Activated naive CD8-positive, alpha-beta T cell treated with anti-CD3 and anti-CD28 coated beads, Interleukin-2, amount 10 ng/mL, durations not matched to agents 7 days and 5 days (primary cell): ENCODE data around the gene SMCHD1. TPM values are rescaled to one million over a fixed set of nuclear protein-coding genes. Genes with fewer than 3 reads are reported as not detected.
"Not testable (repeated sequence)": the region's sequence is repeated elsewhere in the genome, so short reads cannot be mapped to it uniquely, and the experiment has no call there.

ENCODE experiments used
- ATAC-seq: fragments of 150-1000 bp; cut with Tn5 transposase; one replicate; pipeline ENCODE4 v1.10.0; 2021; ENCODE audit warnings: low read depth, moderate library complexity
- POLR2A ChIA-PET: fragments of 350-600 bp; sonication (Branson Sonifier 250); formaldehyde crosslinking; loops from one replicate; lab custom pipeline; 2021; ENCODE audit warnings: antibody characterized with exemption; lab: Charles Lee
- DNase-seq: peaks from one replicate; pipeline ENCODE4 v3.0.0; 2021
- H3K27ac Mint-ChIP-seq: one replicate; pipeline ENCODE4 v1.8.0; 2022; ENCODE audit warnings: mild to moderate bottlenecking, mixed read lengths
- H3K27me3 Mint-ChIP-seq: one replicate; pipeline ENCODE4 v1.8.0; 2022; ENCODE audit warnings: mild to moderate bottlenecking, moderate library complexity, mixed read lengths
- H3K36me3 Mint-ChIP-seq: one replicate; pipeline ENCODE4 v1.8.0; 2021; ENCODE audit warnings: mild to moderate bottlenecking, mixed read lengths
- H3K4me1 Mint-ChIP-seq: one replicate; pipeline ENCODE4 v1.8.0; 2021; ENCODE audit warnings: mixed read lengths
- H3K4me3 Mint-ChIP-seq: one replicate; pipeline ENCODE4 v1.8.0; 2022; ENCODE audit warnings: mild to moderate bottlenecking, moderate library complexity, mixed read lengths
- H3K9me3 Mint-ChIP-seq: one replicate; pipeline ENCODE4 v1.8.0; 2021; ENCODE audit warnings: mixed read lengths
- total RNA-seq, 2 experiments: library from RNA; stranded (reverse); gene quantifications; one replicate each; pipeline ENCODE4 v1.2.3, GENCODE V29; 2021

The SMCHD1 gene
- total RNA-seq, 2 experiments from 2014 or later, result 171 to 177 TPM

DNA sequence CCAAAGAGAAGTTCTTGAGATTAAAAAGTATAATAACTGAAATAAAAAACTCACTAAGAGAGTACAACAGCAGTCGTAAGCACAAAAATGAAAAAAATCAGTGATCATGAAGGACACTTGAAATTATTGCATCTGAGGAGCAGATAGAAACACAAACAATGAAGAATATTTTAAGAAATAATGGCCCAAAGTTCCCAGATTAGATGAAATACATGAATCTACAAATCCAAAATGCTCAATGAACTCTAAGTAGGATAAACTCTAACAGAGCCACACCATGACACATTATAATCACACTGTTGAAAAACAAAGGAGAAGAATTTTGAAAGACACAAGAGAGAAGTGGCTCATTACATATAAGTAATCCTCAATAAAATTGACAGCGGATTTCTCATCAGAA is 159.4 kb downstream of the SMCHD1 start:
- no peak for ATAC-seq
- Mint-ChIP-seq H3K36me3 (peaks cover 6% of the 10 kb centered on the region), H3K27ac (no peak overlapping the region), H3K27me3 (peaks cover 10% of the 10 kb centered on the region), H3K9me3 (peaks cover 20% of the 10 kb centered on the region), H3K4me3 (no peak overlapping the region), H3K4me1 (peaks cover 2% of the 10 kb centered on the region)
- POLR2A ChIA-PET, result no interaction called here
- DNase-seq, result no peak

DNA sequence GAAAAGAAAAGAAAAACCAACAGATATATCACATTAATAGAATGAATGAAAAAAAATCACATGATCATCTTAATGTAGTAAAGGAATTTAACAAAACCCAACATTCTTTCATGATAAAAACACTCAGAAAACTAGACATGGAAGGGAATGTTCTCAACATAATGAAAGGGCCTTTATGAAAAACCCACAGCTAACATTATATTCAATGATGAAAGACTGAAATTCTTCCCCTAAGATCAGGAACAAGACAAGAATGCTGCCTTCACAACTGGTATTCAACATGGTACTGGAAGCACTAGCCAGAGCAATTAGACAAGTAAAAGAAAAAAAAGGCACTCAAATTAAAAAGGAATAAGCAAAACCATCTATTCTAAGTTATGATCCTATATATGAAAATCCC is 162.8 kb downstream of the SMCHD1 start:
- Mint-ChIP-seq H3K27ac (no peak overlapping the region), H3K36me3 (peaks cover 5% of the 10 kb centered on the region), H3K4me1 (peaks cover 2% of the 10 kb centered on the region), H3K4me3 (no peak overlapping the region), H3K9me3 (peaks cover 18% of the 10 kb centered on the region), H3K27me3 (peaks cover 12% of the 10 kb centered on the region)
- no peak for ATAC-seq
- POLR2A ChIA-PET, result no interaction called here
- no peak for DNase-seq

DNA sequence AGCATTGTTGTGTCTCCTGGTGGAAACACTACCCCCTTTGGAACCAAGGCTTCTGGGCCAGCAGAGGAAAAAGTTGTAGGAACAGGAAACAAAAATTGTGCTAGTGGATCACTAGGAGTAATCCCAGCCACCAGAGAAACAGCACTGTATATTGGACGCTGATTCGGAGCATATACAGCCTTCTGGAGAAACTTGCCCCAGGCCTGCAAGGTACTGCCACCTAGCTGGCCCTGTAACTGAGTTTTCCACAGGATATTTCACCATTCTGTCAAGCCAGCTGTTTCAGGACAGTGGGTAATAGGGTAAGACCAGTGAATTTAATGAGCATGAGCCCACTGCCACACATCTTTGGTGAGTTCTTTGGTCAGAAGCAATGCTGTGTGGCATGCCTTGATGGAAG is 166.2 kb downstream of the SMCHD1 start:
- no peak overlapping the region for H3K27ac Mint-ChIP-seq
- no peak overlapping the region for H3K4me3 Mint-ChIP-seq
- POLR2A ChIA-PET, result no interaction called here
- H3K36me3 Mint-ChIP-seq, result no peaks in the 10 kb centered on the region
- H3K9me3 Mint-ChIP-seq, result peaks cover 7% of the 10 kb centered on the region
- peaks cover 12% of the 10 kb centered on the region for H3K27me3 Mint-ChIP-seq
- DNase-seq (no peak), ATAC-seq (no peak)
- H3K4me1 Mint-ChIP-seq, result no peaks in the 10 kb centered on the region

DNA sequence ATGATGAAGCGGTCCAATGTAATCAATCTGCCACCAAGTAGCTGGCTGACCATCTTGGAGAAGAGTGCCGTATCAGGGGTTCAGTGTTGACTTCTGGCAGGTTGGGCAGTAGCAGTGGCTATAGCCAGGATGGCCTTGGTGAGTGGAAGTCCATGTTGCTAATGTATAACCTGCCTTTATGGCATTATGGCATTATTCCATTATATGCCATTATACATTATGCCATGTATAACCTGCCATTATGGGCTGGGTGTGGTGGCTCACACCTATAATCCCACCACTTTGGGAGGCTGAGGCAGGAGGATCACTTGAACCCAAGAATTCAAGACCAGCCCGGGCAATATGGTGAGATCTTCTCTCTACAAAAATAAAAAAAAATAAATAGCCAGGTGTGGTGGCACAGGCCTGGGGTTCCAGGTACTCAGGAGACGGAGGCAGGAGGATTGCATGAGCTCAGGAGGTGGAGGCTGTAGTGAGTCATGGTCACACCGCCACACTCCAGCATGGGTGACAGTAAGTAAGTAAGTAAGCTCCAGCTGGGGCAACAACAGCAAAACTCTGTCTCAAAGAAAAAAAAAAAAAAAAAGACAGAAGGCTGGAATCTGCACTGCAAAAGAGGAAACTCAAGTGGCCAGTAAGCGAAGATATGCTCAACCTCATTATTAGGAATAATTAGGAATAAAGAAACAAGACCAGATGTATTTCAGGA is 166.8 kb downstream of the SMCHD1 start:
- Mint-ChIP-seq H3K4me1 (no peaks in the 10 kb centered on the region), H3K4me3 (no peak overlapping the region), H3K36me3 (no peaks in the 10 kb centered on the region), H3K27me3 (peaks cover 12% of the 10 kb centered on the region), H3K9me3 (peaks cover 6% of the 10 kb centered on the region), H3K27ac (no peak overlapping the region)
- DNase-seq, result no peak
- no peak for ATAC-seq
- POLR2A ChIA-PET, result no interaction called here

DNA sequence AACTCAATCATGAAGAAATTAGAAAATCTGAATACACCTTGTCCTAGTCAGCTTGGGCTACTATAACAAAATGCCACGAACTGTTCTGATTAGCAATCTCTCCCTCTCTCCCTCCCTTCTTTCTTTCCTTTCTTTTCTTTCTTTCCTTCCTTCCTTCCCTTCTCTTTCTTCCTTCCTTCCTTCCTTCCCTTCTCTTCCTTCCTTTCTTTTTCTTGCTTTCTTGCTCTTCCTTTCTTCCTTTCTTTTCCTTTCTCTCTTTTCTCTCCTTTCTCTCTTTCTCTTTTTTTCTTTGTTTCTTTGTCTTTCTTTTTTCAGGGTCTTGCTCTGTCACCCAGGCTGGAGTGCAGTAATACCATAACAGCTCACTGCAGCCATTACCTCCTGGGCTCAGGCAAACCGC is 167.7 kb downstream of the SMCHD1 start:
- Mint-ChIP-seq H3K27ac (no peak overlapping the region), H3K36me3 (no peaks in the 10 kb centered on the region), H3K9me3 (peaks cover 6% of the 10 kb centered on the region), H3K27me3 (peaks cover 6% of the 10 kb centered on the region), H3K4me3 (no peak overlapping the region), H3K4me1 (no peaks in the 10 kb centered on the region)
- no peak for ATAC-seq
- POLR2A ChIA-PET, result no interaction called here
- DNase-seq, result no peak

DNA sequence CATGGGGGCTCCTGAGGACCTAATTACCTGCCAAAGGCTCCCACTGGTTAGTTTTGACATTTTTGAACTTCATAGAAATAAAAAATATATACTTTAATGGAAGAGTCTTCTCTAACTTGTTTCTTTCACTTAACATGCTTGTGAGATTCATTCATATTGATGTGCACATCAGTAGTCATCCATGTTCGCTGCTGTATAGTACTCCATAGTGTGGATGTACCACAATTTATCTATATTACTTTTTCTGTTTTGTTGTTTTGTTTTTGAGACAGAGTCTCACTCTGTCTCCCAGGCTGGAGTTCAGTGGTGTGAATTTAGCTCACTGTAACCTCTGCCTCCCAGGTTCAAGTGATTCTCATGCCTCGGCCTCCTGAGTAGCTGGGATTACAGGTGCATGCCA is 168.4 kb downstream of the SMCHD1 start:
- H3K4me3 Mint-ChIP-seq, result no peak overlapping the region
- no peak overlapping the region for H3K27ac Mint-ChIP-seq
- H3K27me3 Mint-ChIP-seq, result peaks cover 6% of the 10 kb centered on the region
- H3K4me1 Mint-ChIP-seq, result no peaks in the 10 kb centered on the region
- ATAC-seq (no peak), DNase-seq (no peak)
- H3K9me3 Mint-ChIP-seq, result peaks cover 2% of the 10 kb centered on the region
- POLR2A ChIA-PET, result no interaction called here
- no peaks in the 10 kb centered on the region for H3K36me3 Mint-ChIP-seq

DNA sequence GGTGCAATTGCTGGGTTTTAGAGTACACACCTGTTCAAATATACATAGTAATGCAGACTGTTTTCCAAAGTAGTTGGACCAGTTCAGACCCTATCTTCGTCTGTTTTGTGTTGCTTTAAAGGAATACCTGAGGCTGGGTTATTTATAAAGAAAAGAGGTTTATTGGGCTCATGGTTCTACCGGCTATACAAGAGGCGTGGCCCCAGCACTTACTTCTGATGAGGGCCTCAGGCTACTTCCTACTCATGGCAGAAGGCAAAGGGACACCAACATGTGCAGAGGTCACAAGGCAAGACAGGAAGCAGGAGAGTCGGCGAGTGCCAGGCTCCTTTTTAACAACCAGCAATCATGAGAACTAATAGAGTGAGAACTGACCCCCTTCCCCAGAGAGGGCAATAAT is 169.3 kb downstream of the SMCHD1 start:
- ATAC-seq, result no peak
- Mint-ChIP-seq H3K27ac (no peak overlapping the region), H3K4me3 (no peak overlapping the region), H3K27me3 (peaks cover 2% of the 10 kb centered on the region), H3K36me3 (no peaks in the 10 kb centered on the region), H3K4me1 (no peaks in the 10 kb centered on the region), H3K9me3 (peaks cover 2% of the 10 kb centered on the region)
- POLR2A ChIA-PET, result no interaction called here
- DNase-seq, result no peak

DNA sequence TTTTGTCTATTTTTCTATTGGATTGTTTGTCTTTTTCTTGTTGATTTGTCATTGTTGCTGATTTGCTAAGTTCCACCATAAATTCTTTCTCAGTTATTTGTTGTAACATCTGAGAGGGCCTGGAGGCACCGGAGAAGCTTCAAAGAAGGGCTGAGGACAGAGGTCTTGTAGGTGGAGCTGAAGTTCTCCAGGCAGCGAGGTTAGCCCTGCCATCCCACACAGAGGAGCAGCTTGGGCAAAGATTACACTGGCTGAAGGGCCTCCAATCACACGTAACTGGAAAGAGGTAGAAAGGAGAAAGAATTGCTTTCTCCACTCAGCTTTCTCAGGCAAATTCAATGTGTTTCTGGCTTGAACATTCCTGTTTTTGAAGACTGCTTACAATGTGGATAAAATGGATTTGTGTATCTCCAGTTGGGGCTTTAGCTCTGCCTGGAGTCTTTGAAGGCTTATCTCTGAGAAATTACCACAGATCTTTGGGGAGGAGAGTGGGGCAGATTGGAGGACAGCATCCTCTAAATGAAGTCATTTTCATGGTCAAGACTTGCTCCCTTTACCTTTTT is 170.2 kb downstream of the SMCHD1 start:
- DNase-seq (no peak), ATAC-seq (no peak)
- Mint-ChIP-seq H3K4me1 (no peaks in the 10 kb centered on the region), H3K9me3 (peaks cover 2% of the 10 kb centered on the region), H3K27me3 (peaks cover 4% of the 10 kb centered on the region), H3K27ac (no peak overlapping the region), H3K36me3 (no peaks in the 10 kb centered on the region), H3K4me3 (no peak overlapping the region)
- POLR2A ChIA-PET, result interaction anchor here (0.6 kb wide), 1 partner anchor 50 kb away, joined by 3 read pairs; no protein-coding TSS in a partner anchor

DNA sequence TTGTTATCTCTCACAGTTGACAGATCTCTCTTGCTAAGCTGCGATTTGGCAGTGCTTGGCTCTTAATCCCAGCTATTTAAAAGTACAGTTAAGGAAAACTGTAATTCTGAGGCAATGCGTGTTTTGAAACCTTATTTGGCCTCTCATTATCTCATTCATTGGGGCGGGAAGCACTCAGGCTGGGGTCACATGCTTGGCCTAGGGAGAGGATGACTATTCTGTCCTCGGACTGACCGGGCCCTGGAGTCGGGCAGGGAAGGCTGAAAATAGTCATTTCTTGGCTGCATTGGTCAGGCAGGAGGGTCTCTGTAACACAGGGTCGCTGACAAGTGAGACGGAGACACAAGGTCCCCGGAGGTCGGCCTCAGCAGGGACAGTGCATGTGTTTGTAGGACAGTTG is 171.1 kb downstream of the SMCHD1 start:
- no peaks in the 10 kb centered on the region for H3K4me1 Mint-ChIP-seq
- H3K4me3 Mint-ChIP-seq, result no peak overlapping the region
- peaks cover 2% of the 10 kb centered on the region for H3K9me3 Mint-ChIP-seq
- H3K27ac Mint-ChIP-seq, result no peak overlapping the region
- H3K27me3 Mint-ChIP-seq, result peaks cover 2% of the 10 kb centered on the region
- ATAC-seq (no peak), DNase-seq (no peak)
- no peaks in the 10 kb centered on the region for H3K36me3 Mint-ChIP-seq
- POLR2A ChIA-PET, result no interaction called here

DNA sequence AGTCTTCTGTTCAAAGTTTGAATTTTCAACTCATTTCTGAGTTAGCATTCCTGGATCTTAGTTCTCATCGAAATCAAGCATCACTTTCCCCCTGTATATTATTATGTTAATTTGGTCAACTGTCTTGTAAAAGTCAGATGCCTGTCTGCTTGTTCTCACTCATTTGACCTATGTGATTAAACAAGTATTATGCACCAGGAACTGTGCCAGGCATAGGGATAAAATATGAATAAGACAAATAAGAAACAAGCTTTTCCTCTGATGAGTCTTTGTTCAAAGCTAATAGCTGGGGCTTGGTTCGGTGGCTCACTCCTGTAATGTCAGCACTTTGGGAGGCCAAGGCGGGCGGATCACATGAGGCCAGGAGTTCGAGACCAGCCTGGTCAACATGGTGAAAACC is 171.5 kb downstream of the SMCHD1 start:
- POLR2A ChIA-PET, result no interaction called here
- H3K9me3 Mint-ChIP-seq, result peaks cover 2% of the 10 kb centered on the region
- no peak overlapping the region for H3K4me3 Mint-ChIP-seq
- ATAC-seq (no peak), DNase-seq (no peak)
- no peaks in the 10 kb centered on the region for H3K36me3 Mint-ChIP-seq
- H3K27me3 Mint-ChIP-seq, result peaks cover 2% of the 10 kb centered on the region
- no peaks in the 10 kb centered on the region for H3K4me1 Mint-ChIP-seq
- H3K27ac Mint-ChIP-seq, result no peak overlapping the region

DNA sequence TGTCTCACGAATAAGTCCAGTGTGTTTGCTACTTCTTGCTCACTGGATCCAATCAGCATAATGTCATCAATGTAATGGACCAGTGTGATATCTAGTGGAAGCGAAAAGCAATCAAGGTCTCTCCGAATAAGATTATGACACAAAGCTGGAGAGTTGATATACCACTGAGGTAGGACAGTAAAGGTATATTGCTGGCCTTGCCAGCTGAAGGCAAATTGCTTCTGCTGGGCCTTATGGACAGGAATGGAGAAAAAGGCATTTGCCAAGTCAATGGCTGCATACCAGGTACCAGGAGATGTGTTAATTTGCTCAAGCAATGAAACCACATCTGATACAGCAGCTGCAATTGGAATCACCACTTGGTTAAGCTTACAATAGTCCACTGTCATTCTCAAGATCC is 180.6 kb downstream of the SMCHD1 start:
- POLR2A ChIA-PET, H3K27ac Mint-ChIP-seq, H3K4me1 Mint-ChIP-seq, H3K4me3 Mint-ChIP-seq, ATAC-seq, DNase-seq, H3K36me3 Mint-ChIP-seq, H3K27me3 Mint-ChIP-seq: not testable (repeated sequence)
- peaks cover 13% of the 10 kb centered on the region for H3K9me3 Mint-ChIP-seq

DNA sequence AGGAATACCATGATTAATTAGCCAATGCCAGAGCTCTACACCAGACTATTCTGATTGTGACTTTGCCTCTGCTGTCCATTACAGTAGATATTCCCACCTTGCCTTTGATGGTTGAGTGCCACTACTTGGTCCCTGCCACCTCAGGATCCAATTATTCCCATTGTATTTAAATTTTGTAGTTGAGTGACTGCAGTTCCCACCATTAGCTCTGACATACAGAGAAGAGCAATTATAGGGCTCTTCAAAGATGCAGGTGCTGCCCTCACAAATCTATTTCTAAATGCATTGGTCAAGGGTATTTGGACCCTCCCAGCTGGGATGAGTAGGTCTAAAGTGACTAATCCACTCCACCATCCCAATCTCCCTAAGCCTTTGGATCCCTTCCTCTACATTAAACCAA is 181.8 kb downstream of the SMCHD1 start:
- ATAC-seq, H3K4me1 Mint-ChIP-seq, H3K27ac Mint-ChIP-seq, DNase-seq, H3K27me3 Mint-ChIP-seq, H3K4me3 Mint-ChIP-seq, POLR2A ChIA-PET, H3K36me3 Mint-ChIP-seq: not testable (repeated sequence)
- H3K9me3 Mint-ChIP-seq, result peaks cover 13% of the 10 kb centered on the region

DNA sequence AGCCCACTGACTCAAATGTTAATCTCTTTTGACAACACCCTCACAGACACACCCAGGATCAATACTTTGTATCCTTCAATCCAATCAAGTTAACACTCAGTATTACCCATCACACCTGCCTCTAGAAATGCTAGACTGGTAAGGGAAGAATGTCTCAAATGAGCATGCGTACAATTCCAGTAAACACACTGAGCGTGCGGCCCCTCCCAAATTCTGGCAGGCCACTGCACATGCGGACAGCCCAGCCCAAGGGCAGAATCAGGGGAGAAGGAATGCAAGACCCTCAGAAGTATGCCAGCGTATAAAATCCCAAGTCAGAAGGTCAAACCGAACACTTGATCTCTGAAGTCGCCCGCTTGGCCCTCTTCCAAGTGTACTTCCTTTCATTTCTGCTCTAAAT is 183.7 kb downstream of the SMCHD1 start:
- POLR2A ChIA-PET, result no interaction called here
- peaks cover 13% of the 10 kb centered on the region for H3K9me3 Mint-ChIP-seq
- H3K27ac Mint-ChIP-seq, result no peak overlapping the region
- ATAC-seq (no peak), DNase-seq (no peak)
- H3K4me3 Mint-ChIP-seq, result no peak overlapping the region
- peaks cover 2% of the 10 kb centered on the region for H3K36me3 Mint-ChIP-seq
- peaks cover 3% of the 10 kb centered on the region for H3K27me3 Mint-ChIP-seq
- H3K4me1 Mint-ChIP-seq, result no peaks in the 10 kb centered on the region

DNA sequence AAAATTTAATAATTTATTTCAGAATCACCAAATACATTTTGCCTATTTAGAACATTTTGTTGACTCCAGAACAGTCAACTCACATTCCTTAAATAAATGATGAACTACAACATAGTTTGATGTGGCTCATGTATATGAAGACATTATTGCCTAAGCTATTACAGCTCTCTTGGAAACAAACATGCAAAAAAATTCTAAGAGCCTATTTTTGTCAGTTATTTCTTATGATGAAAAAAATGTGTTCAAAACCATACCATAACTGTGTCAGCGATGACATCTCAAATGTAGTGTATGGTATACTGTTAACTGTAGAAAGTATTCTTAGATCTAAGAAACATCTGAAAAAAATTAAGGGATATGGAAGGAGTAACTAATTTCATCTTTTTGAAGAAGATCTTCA is 185.0 kb downstream of the SMCHD1 start:
- ATAC-seq, result no peak
- H3K36me3 Mint-ChIP-seq, result no peaks in the 10 kb centered on the region
- POLR2A ChIA-PET, result no interaction called here
- peaks cover 16% of the 10 kb centered on the region for H3K27me3 Mint-ChIP-seq
- H3K9me3 Mint-ChIP-seq, result peaks cover 7% of the 10 kb centered on the region
- no peaks in the 10 kb centered on the region for H3K4me1 Mint-ChIP-seq
- no peak overlapping the region for H3K27ac Mint-ChIP-seq
- no peak for DNase-seq
- no peak overlapping the region for H3K4me3 Mint-ChIP-seq
